Left lung (tissue), 10 donors: ENCODE results near the gene CLEC12A. TPM values are rescaled to one million over a fixed set of nuclear protein-coding genes. Genes with fewer than 3 reads are reported as not detected.

Source experiments
- ATAC-seq: fragments of 200-7000 bp; cut with Tn5 transposase; one replicate; pipeline ENCODE4 v1.9.1; 2020; ENCODE audit warnings: moderate library complexity
- DNase-seq, 4 donors: peaks; one replicate each; pipeline ENCODE4 v3.0.0-alpha.2; 2013 to 2020
- H3K27ac ChIP-seq, 2 donors: fragments of 200-600 bp; sonication (generic) in 1 of 2; one replicate each; pipeline versions ENCODE4 v1.5.0 to v1.8.0; 2020 to 2021
- H3K27me3 ChIP-seq, 2 donors: fragments of 200-600 bp; sonication (generic) in 1 of 2; one replicate each; pipeline versions ENCODE4 v1.5.0 to v1.8.0; 2020 to 2021
- H3K36me3 ChIP-seq, 2 donors: fragments of 200-600 bp; sonication (generic) in 1 of 2; one replicate each; pipeline versions ENCODE4 v1.5.0 to v1.8.0; 2020 to 2021
- H3K4me1 ChIP-seq, 2 donors: fragments of 200-600 bp; one replicate each; pipeline ENCODE4 v1.8.0; 2021
- H3K4me3 ChIP-seq, 2 donors: fragments of 200-600 bp; sonication (generic) in 1 of 2; one replicate each; pipeline versions ENCODE4 v1.5.0 to v1.8.0; 2020 to 2021; ENCODE audit warnings: mild to moderate bottlenecking in 1 of 2
- H3K9me3 ChIP-seq, 2 donors: fragments of 200-600 bp; sonication (generic) in 1 of 2; one replicate each; pipeline versions ENCODE4 v1.5.0 to v1.8.0; 2020 to 2021
- intact Hi-C, 2 donors: fragments of 100-400 bp; cut with DNase I; formaldehyde crosslinking; loops; one replicate each; pipeline versions ENCODE4 v1.11.2 to v1.14.2; 2022
- polyA plus RNA-seq, 6 donors: library from polyadenylated mRNA; unstranded; fragments of 120-200 nt; gene quantifications; one replicate each; pipeline ENCODE4 v1.2.1, GENCODE V29; 2013; ENCODE audit not compliant: insufficient read length in 6 of 6
- total RNA-seq, 2 donors: library from RNA; stranded (reverse); fragmentation: NEBNext Ultra II Directional; extraction: Animal tissue kit (Norgen Biotek cat#: 25700); gene quantifications; one replicate each; pipeline ENCODE4 v1.2.1, GENCODE V29; 2021
- TF ChIP-seq, protein P1 (sequence below), 2 donors: fragments of 200-600 bp; sonication (generic) in 1 of 2; IDR thresholded peaks; one replicate each; pipeline versions ENCODE4 v1.5.0 to v1.8.0; 2021; ENCODE audit warnings: antibody characterized with exemption in 2 of 2
- donor health status: DM: no; HTN: yes; CAD: no.
- donor health status: DM: no; HTN: no; CAD: no.

CLEC12A gene
- total and polyA plus RNA-seq, 8 donors, result 0.61 to 12.7 (median 0.96) TPM

DNA sequence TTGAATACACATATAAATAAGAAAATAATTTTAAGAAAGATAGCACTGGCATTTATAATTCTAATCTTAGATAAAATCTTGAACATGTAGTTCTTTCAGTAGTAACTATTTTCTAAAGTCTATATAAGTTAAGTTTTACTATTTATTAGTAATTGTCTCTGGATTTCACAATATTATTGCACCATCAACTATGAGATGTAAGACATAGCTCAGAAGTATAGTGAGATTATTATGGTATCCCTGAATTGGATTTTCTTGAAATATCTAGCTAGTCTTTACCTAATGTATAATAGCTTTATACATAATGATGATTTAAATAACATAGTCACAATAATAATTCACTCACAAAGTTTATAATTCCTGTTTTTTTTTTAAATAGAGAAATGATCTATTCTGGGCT is 6.7 kb downstream of the CLEC12A start:
- intact Hi-C loops, result no loop called here
- Histone ChIP-seq H3K4me3 (no peak overlapping the region), H3K9me3 (peaks cover 0 to 5% of the 10 kb centered on the region in 2 donors), H3K27ac (no peak overlapping the region), H3K4me1 (peaks cover 0 to 17% of the 10 kb centered on the region in 2 donors), H3K27me3 (no peaks in the 10 kb centered on the region), H3K36me3 (no peaks in the 10 kb centered on the region)
- TF ChIP-seq, protein P1, sequence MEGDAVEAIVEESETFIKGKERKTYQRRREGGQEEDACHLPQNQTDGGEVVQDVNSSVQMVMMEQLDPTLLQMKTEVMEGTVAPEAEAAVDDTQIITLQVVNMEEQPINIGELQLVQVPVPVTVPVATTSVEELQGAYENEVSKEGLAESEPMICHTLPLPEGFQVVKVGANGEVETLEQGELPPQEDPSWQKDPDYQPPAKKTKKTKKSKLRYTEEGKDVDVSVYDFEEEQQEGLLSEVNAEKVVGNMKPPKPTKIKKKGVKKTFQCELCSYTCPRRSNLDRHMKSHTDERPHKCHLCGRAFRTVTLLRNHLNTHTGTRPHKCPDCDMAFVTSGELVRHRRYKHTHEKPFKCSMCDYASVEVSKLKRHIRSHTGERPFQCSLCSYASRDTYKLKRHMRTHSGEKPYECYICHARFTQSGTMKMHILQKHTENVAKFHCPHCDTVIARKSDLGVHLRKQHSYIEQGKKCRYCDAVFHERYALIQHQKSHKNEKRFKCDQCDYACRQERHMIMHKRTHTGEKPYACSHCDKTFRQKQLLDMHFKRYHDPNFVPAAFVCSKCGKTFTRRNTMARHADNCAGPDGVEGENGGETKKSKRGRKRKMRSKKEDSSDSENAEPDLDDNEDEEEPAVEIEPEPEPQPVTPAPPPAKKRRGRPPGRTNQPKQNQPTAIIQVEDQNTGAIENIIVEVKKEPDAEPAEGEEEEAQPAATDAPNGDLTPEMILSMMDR (IDR thresholded peaks at IDR 0.05), result no peak
- DNase-seq (no peak), ATAC-seq (no peak)

DNA sequence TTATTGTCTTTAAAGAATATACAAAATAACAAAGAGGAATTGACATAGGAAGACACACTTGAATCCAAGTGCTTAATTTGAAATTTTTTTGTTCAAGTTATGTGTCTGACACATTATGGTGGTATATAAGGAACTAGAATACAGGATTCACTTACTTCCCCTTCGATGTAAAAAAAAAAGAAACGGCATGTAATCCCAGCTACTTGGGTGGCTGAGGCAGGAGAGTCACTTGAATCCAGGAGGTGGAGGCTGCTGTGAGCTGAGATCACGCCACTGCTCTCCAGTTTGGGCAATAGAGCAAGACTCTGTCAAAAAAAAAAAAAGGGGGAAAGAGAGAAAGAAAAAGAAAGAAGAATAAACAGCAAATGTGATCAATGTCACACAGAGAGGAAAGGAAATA is 8.9 kb downstream of the CLEC12A start:
- Histone ChIP-seq H3K9me3 (peaks cover 0 to 5% of the 10 kb centered on the region in 2 donors), H3K4me1 (peaks cover 0 to 9% of the 10 kb centered on the region in 2 donors), H3K27ac (no peak overlapping the region), H3K36me3 (no peaks in the 10 kb centered on the region), H3K27me3 (no peaks in the 10 kb centered on the region), H3K4me3 (no peak overlapping the region)
- intact Hi-C loops, result no loop called here
- no peak for ATAC-seq
- TF ChIP-seq, protein P1 (IDR thresholded peaks at IDR 0.05), result no peak
- no peak for DNase-seq

DNA sequence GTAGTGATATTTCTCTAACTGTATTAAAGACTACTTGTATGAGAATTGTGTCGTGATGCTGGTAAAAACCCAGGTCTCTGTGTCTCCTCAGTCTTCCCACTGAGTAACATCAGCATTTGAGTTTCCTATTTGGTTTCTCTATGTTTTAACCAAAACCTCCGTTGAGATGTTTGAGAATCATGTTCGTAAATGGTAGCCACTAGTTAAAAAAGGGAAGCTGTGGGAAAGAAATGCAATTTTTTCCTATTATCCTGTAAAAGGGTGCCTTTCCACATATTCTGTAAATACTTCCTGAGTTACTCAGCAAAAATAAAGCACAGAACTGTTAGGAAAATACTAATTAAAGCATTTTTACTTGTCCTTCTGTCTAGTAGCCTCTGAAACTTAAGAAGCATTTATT is 20.7 kb downstream of the CLEC12A start:
- TF ChIP-seq, protein P1 (IDR thresholded peaks at IDR 0.05), result no peak
- H3K4me1 ChIP-seq, result no peaks in the 10 kb centered on the region
- H3K9me3 ChIP-seq, result no peaks in the 10 kb centered on the region
- DNase-seq (no peak), ATAC-seq (no peak)
- no peak overlapping the region for H3K4me3 ChIP-seq
- intact Hi-C loops, result no loop called here
- no peaks in the 10 kb centered on the region for H3K27me3 ChIP-seq
- no peak overlapping the region for H3K27ac ChIP-seq
- H3K36me3 ChIP-seq, result no peaks in the 10 kb centered on the region

DNA sequence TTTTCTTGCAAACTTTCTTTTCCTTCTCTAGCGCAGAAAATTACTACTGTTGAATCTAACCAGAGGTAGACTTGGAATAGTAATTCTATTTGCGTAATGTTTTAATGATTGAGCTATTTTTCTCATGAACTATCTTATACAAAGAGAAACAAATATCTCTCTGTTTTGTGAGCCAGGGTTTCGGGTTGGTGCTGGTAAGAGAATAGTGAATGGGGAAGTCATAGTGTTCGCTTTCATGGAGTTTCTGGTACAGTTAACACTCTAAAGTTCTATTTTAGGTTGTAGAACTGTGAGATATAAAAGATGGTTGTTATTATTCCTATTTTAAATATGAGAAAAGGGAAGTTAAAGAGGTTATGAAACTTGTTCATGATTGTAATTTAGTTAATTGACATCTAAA is 21.1 kb downstream of the CLEC12A start:
- Histone ChIP-seq H3K4me3 (no peak overlapping the region), H3K4me1 (no peaks in the 10 kb centered on the region), H3K9me3 (no peaks in the 10 kb centered on the region), H3K27ac (no peak overlapping the region), H3K27me3 (no peaks in the 10 kb centered on the region), H3K36me3 (no peaks in the 10 kb centered on the region)
- TF ChIP-seq, protein P1 (IDR thresholded peaks at IDR 0.05), result no peak
- intact Hi-C loops, result no loop called here
- DNase-seq, result no peak
- ATAC-seq, result no peak

DNA sequence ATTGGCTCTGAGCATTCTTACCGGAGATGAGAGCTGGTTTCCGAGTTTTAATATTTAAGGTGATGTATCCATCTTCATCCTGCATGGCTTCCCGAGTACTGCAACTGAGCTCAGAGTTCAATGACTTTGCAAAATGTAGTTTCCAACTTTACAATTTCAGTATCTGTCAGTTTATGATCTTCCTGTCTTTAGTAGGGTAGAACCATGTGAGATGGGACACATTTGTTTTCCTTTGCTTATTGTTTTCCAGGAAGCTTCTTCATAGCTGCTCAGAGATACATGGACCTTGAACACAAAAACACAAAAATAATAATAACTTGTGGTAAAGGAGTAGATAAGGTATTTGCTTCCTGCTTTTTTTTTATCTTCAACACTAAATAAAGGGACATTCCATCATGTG is 27.8 kb downstream of the CLEC12A start, which contains the start of gene CLEC1B:
CLEC1B (minus strand) TSS at position 106 of the 400 bp plus-strand sequence; CDS start at position 85, 21 bp downstream.
- no peaks in the 10 kb centered on the region for H3K4me1 ChIP-seq
- intact Hi-C loops, result no loop called here
- no peak within 1 kb of the TSS for H3K27ac ChIP-seq
- ATAC-seq (no peak), DNase-seq (no peak)
- H3K4me3 ChIP-seq, result no peak within 1 kb of the TSS
- H3K36me3 ChIP-seq, result no peaks in the 10 kb centered on the region
- H3K27me3 ChIP-seq, result no peaks in the 10 kb centered on the region
- TF ChIP-seq, protein P1 (IDR thresholded peaks at IDR 0.05), result no peak
- no peaks in the 10 kb centered on the region for H3K9me3 ChIP-seq
